ENCODE data around the gene VSIR. TPM values are rescaled to one million over a fixed set of nuclear protein-coding genes. Genes with fewer than 3 reads are reported as not detected.

VSIR gene
- total RNA-seq, 2 donors from 2014 or later: 0.07 to 0.68 TPM

GRCh38 chr10:71769279-71769823, 4.0 kb downstream of the VSIR start:
- H3K9me3 ChIP-seq (ENCODE audit: control insufficient read depth, low read length): no peaks in the 10 kb centered on the region

DNA sequence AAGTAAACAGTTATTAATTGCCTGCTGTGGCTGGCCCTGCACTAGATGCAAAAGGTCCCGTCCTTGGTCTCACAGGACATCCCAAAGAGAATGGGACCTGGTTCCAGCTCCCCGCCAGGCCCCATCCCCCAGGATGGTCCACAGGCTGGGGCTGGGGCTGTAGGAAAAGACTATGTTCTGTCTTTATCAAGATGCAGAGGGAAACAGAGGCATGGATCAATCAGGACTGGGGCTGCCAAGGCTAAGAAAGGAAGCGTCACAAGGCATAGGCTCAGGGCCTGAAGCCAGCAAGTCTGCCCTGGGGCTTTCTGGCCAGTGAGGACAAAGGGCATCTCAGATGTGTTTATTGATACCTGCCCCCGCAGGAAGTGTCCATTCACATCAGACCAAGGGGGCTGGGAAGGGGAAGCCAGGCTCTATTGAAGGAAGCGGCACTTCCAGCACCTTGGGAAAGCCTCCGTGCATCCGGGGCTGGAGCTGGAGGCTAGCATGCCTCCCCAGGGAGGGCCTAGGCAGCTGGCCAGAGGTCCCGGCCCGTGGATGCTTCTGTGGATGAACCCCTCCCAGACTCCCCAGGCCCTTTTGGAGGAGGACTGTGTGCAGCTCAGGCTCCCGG, 5.8 kb downstream of the VSIR start:
- Mint-ChIP-seq H3K27ac (no peak overlapping the region), H3K27me3 (ENCODE audit: insufficient read depth) (peaks cover 44% of the 10 kb centered on the region), H3K36me3 (ENCODE audit: low read depth) (no peaks in the 10 kb centered on the region), H3K4me1 (peaks cover 5% of the 10 kb centered on the region), H3K9me3 (no peaks in the 10 kb centered on the region), H3K4me3 (no peak overlapping the region)
- Histone ChIP-seq H3K4me3 (ENCODE audit: low read length) (no peak overlapping the region), H3K27me3 (ENCODE audit: control insufficient read depth, insufficient read depth, low read length, poor library complexity, severe bottlenecking) (peaks cover 17% of the 10 kb centered on the region), H3K4me1 (ENCODE audit: control insufficient read depth, insufficient read depth, low read length) (no peaks in the 10 kb centered on the region), H3K9ac (ENCODE audit: extremely low read depth, low read length, poor library complexity, severe bottlenecking) (no peak overlapping the region), H3K36me3 (ENCODE audit: control insufficient read depth, insufficient read depth, low read length) (no peaks in the 10 kb centered on the region), H3K27ac (ENCODE audit: low read depth, low read length) (peak overlapping the region; percentile 41), H3K9me3 (ENCODE audit: control insufficient read depth, low read length) (no peaks in the 10 kb centered on the region)
- WGBS, 2 experiments (ENCODE audit: insufficient coverage in 1 of 2, insufficient read length in 1 of 2): 85 to 86% methylated on average over 9 to 10 of the region's 10 CpGs
- no peak for DNase-seq
- no peak for TF ChIP-seq CTCF (conservative IDR thresholded peaks at IDR 0.05)

More at GRCh38 chr10:71769279-71769823, 4.0 kb downstream of the VSIR start:
- Mint-ChIP-seq H3K27ac (no peak overlapping the region), H3K4me1 (peaks cover 3% of the 10 kb centered on the region), H3K9me3 (no peaks in the 10 kb centered on the region), H3K4me3 (no peak overlapping the region), H3K27me3 (ENCODE audit: insufficient read depth) (peaks cover 51% of the 10 kb centered on the region), H3K36me3 (ENCODE audit: low read depth) (no peaks in the 10 kb centered on the region)
- no peak for DNase-seq
- no peak overlapping the region for H3K27ac ChIP-seq (ENCODE audit: low read depth, low read length)
- H3K4me1 ChIP-seq (ENCODE audit: control insufficient read depth, insufficient read depth, low read length): no peaks in the 10 kb centered on the region
- no peaks in the 10 kb centered on the region for H3K36me3 ChIP-seq (ENCODE audit: control insufficient read depth, insufficient read depth, low read length)
- no peak overlapping the region for H3K9ac ChIP-seq (ENCODE audit: extremely low read depth, low read length, poor library complexity, severe bottlenecking)
- no peak for TF ChIP-seq CTCF (conservative IDR thresholded peaks at IDR 0.05)
- WGBS, 2 experiments (ENCODE audit: insufficient coverage in 1 of 2, insufficient read length in 1 of 2): 91 to 100% methylated on average over 2 to 4 of the region's 5 CpGs
- H3K4me3 ChIP-seq (ENCODE audit: low read length): no peak overlapping the region
- H3K27me3 ChIP-seq (ENCODE audit: control insufficient read depth, insufficient read depth, low read length, poor library complexity, severe bottlenecking): peaks cover 27% of the 10 kb centered on the region

DNA sequence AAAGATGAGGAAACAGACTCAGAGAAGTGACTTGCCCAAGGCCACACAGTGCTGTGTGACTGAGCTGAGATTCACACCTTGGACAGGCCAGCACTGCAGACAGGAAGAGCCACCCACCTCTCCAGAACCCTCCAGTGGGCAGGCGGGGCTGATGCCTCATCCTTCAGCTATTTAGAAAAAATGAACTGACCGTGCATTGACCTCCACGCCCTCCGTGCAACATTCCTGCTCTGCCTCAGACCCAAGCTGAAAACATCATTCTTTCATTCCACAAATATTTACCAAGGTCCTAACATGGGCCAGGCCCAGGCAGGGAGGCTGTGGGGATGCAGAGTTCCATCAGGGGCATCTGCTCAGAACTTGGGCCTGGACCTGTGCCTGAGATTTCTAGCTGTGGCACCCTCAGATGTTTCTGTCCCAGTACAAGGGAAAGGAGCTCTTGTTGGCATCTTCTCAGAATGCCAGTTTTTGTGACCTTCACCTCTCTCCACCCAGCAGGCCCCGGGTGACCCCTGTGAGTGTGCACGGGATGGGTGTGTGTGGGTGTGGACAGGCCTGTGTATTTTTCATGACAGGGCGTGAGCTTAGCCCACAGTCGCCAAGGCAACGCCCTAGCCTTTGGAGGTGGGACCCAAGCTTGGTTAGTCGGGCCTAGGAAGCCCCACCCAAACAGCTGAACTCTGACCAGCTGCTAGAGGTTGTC, 6.5 kb downstream of the VSIR start:
- H3K27ac ChIP-seq (ENCODE audit: low read depth, low read length): no peak overlapping the region
- H3K36me3 Mint-ChIP-seq (ENCODE audit: low read depth): no peaks in the 10 kb centered on the region
- DNase-seq: no peak
- H3K4me3 ChIP-seq (ENCODE audit: low read length): no peak overlapping the region
- peaks cover 42% of the 10 kb centered on the region for H3K27me3 Mint-ChIP-seq (ENCODE audit: insufficient read depth)
- peaks cover 5% of the 10 kb centered on the region for H3K4me1 Mint-ChIP-seq
- no peak for TF ChIP-seq CTCF (conservative IDR thresholded peaks at IDR 0.05)
- H3K9me3 ChIP-seq (ENCODE audit: control insufficient read depth, low read length): no peaks in the 10 kb centered on the region
- H3K27ac Mint-ChIP-seq: no peak overlapping the region
- no peaks in the 10 kb centered on the region for H3K9me3 Mint-ChIP-seq
- H3K4me3 Mint-ChIP-seq: no peak overlapping the region
- no peaks in the 10 kb centered on the region for H3K36me3 ChIP-seq (ENCODE audit: control insufficient read depth, insufficient read depth, low read length)
- WGBS, 2 experiments (ENCODE audit: insufficient coverage in 1 of 2, insufficient read length in 1 of 2): 82 to 87% methylated on average over 8 to 10 of the region's 10 CpGs
- no peak overlapping the region for H3K9ac ChIP-seq (ENCODE audit: extremely low read depth, low read length, poor library complexity, severe bottlenecking)
- H3K4me1 ChIP-seq (ENCODE audit: control insufficient read depth, insufficient read depth, low read length): no peaks in the 10 kb centered on the region
- peaks cover 16% of the 10 kb centered on the region for H3K27me3 ChIP-seq (ENCODE audit: control insufficient read depth, insufficient read depth, low read length, poor library complexity, severe bottlenecking)
